Kidney epithelial cell (primary cell): ENCODE data around the gene C1QTNF7. TPM values are rescaled to one million over a fixed set of nuclear protein-coding genes. Genes with fewer than 3 reads are reported as not detected.

Source experiments
- DNase-seq: peaks from one replicate; pipeline ENCODE4 v3.0.0-alpha.2; 2010; ENCODE audit warnings: low read depth
- H3K27me3 ChIP-seq: 2 replicates; pipeline ENCODE4 v1.6.0; 2011; ENCODE audit warnings: low read length; ENCODE audit not compliant: control insufficient read depth, insufficient read depth
- H3K36me3 ChIP-seq: 2 replicates; pipeline ENCODE4 v1.5.1; 2011; ENCODE audit warnings: low read length; ENCODE audit not compliant: control insufficient read depth, insufficient read depth
- H3K4me3 ChIP-seq: 2 replicates; pipeline ENCODE4 v1.5.1; 2011; ENCODE audit warnings: low read depth, mild to moderate bottlenecking, control low read depth, low read length
- CTCF ChIP-seq: IDR thresholded peaks from 2 replicates; pipeline ENCODE4 v1.5.1; 2011; ENCODE audit warnings: mild to moderate bottlenecking, moderate library complexity, low read length, control low read depth, inconsistent platforms; ENCODE audit not compliant: insufficient read depth, poor library complexity, severe bottlenecking
- total RNA-seq: library from RNA; depleted of rRNA; stranded (reverse); fragments of >200 nt; gene quantifications from 2 replicates; pipeline ENCODE4 v1.2.3, GENCODE V29; 2015

The C1QTNF7 gene
- total RNA-seq, 1 donor from 2014 or later, result not detected

GRCh38 chr4:15396157-15396800 lies 31.6 kb upstream of the C1QTNF7 start:
- DNase-seq, result no peak
- Histone ChIP-seq H3K27me3 (no peaks in the 10 kb centered on the region), H3K4me3 (no peak overlapping the region), H3K36me3 (no peaks in the 10 kb centered on the region)
- TF ChIP-seq CTCF, result peak; percentile 69

GRCh38 chr4:15398001-15398400 lies 29.8 kb upstream of the C1QTNF7 start:
- no peak for TF ChIP-seq CTCF
- Histone ChIP-seq H3K36me3 (no peaks in the 10 kb centered on the region), H3K27me3 (no peaks in the 10 kb centered on the region), H3K4me3 (no peak overlapping the region)
- no peak for DNase-seq

- Histone ChIP-seq H3K4me3 (no peak overlapping the region), H3K36me3 (no peaks in the 10 kb centered on the region), H3K27me3 (no peaks in the 10 kb centered on the region)
- no peak for DNase-seq
- no peak for TF ChIP-seq CTCF
Measured at GRCh38 chr4:15398732-15399131, 29.1 kb upstream of the C1QTNF7 start.

DNA sequence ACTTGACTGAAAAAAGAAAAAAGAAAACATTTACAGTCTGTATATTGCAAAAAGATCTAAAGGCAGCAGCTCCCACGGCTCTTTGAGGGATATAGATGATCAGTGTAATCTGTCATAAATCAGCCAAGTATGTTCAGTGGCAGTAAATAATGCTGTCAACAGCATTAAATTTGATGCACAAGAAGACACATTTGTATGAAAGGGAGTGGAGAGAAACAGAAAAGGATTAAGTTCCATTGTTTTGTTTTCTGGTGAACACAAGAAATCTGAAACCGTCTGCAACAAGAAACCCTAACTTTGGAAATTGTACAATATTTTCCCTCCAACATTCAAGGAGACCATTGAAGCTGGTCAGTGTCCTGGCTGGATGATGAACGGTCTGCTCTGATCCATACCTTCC lies 27.6 kb upstream of the C1QTNF7 start:
- Histone ChIP-seq H3K36me3 (no peaks in the 10 kb centered on the region), H3K4me3 (no peak overlapping the region), H3K27me3 (no peaks in the 10 kb centered on the region)
- DNase-seq, result no peak
- no peak for TF ChIP-seq CTCF

GRCh38 chr4:15400981-15401671 lies 26.7 kb upstream of the C1QTNF7 start:
- no peak overlapping the region for H3K4me3 ChIP-seq
- no peaks in the 10 kb centered on the region for H3K27me3 ChIP-seq
- DNase-seq, result no peak
- no peak for TF ChIP-seq CTCF
- no peaks in the 10 kb centered on the region for H3K36me3 ChIP-seq

DNA sequence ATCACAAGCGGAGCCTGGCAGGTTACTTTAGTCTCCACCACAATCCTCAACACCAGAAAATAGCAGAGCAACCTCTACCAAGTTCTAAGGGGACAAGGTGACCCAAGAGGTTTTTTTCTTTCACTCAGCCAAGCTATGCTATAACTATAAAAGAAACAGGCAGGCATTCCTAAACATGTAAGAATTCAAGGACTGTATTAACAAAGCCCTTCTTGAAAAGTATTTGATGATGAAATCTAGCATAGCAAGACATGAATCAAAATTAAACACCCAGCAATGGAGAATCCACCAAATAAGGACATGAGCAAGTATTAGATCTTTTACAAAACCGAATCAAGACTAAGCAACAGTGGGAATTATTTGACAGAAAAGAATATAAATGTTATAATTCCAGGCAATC lies 25.7 kb upstream of the C1QTNF7 start:
- Histone ChIP-seq H3K36me3 (no peaks in the 10 kb centered on the region), H3K27me3 (no peaks in the 10 kb centered on the region), H3K4me3 (no peak overlapping the region)
- TF ChIP-seq CTCF, result no peak
- no peak for DNase-seq
